Measurements from ENCODE around the gene GIGYF2.
A peak's percentile ranks its signal among the peaks of the same experiment; 100 is the strongest.
"Not testable (repeated sequence)": the region's sequence is repeated elsewhere in the genome, so short reads cannot be mapped to it uniquely, and the experiment has no call there.

GIGYF2 gene

DNA sequence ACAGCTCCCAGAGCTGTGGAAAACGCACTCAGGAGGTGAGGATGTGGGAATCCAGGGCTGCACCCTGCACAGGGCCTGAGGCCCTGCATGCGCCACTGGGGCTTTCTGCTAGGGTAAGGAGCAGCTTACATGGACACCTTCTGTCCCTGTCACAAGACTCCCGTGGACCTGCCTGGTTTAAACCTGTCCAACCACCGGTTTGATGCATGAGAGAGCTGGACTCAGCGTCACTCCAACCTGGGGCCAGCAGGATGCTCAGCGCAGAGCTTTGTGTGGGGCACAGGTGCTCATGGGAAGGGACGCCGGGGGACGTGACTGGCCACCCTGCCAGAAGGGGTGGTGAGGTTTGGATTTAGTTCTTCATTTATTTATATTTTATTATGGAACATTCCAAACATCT, 197.1 kb downstream of the GIGYF2 start:
- no peak for DNase-seq (ENCODE audit: low read depth, low spot score)

GRCh38 chr2:232894746-232895145, 197.6 kb downstream of the GIGYF2 start:
- no peak for DNase-seq (ENCODE audit: low read depth, low spot score)

GRCh38 chr2:232896111-232896510, 199.0 kb downstream of the GIGYF2 start:
- DNase-seq (ENCODE audit: low read depth, low spot score) = no peak

DNA sequence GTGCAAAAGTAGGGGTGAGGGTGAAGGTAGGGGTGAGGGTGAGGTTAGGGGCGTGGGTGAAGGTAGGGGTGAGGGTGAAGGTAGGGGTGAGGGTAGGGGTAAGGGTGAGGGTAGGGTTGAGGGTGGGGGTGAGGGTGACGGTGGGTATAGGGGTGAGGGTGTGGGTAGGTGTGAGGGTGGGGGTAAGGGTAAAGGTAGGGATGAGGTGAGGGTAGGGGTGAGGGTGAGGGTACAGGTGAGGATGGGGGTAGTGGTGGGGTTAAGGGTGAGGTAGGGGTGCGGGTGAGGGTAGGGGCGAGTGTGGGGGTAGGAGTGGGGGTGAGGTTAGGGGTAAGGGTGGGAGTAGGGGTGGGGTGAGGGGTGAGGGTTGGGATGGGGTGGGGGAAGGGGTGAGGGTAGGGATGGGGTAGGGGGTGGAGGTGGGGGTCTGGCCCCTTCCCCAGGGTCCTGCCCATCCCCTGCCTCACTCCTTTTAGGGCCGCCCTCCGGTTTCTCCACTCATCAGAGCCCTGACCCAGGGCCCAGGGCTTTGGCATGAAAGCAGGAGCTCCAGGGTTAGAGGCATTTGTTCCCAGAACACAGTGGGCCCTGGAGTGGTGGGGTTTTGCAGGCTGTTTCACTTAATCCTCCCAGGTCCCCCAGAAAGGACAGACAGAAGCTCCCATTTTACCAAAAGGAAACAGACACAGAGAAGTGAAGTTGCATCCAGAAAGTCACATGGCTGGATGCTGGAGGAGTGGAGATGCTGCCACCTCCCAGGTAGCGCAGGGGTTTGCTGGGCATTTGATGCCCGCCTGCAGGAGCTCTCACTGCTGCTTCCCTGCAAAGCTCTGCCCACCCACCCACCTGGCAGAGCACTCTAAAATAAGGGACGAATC, 199.8 kb downstream of the GIGYF2 start:
- no peak for DNase-seq (ENCODE audit: low read depth, low spot score)

GRCh38 chr2:232897598-232898408, 200.7 kb downstream of the GIGYF2 start:
- DNase-seq (ENCODE audit: low read depth, low spot score) = no peak

GRCh38 chr2:232898592-232899543, 201.7 kb downstream of the GIGYF2 start:
- peak; percentile 31 for DNase-seq (ENCODE audit: low read depth, low spot score)

DNA sequence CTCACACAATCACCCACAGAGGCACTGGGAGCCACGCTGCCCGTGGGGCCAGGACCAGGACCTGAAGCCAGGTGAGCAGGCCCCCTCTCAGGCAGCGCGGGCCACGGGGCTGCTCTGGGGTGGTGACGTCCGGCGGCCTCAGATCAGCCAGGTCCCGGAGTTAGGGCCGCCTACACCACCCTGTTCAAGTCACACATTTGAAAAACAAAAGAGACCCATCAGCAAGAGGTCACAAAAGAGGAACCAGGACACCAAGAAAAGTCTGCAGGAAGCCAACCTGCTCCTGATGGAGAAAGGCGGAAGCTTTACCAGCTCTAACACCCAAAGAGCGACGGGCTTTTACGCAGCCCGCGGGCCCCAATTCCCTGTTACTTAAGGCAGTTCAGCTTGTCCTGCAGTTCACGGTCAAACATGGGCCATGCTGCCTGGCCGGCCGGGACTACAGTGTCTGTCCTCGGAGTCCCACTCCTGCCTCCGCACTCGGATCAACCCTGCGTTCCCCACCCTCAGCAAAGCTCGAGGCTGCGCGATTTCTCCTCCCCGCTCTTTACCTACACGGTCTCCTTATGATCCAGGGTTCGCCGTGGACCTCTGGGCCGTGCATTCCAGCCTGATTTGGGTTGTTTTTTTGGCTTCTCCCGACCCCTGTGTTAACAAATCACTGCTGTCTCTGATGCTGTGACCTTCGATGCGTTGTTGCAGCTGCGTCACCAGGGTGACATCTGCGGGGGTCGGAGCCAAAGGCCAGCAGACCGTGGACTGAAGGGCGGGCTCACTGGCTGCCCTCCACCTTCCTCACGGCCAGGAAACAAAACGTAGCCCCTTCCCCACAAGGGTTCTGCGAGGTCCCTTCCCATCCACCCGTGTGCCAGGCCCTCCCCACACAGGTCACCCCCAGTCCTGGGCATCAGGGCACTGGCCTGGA, 203.9 kb downstream of the GIGYF2 start:
- DNase-seq (ENCODE audit: low read depth, low spot score) = no peak

DNA sequence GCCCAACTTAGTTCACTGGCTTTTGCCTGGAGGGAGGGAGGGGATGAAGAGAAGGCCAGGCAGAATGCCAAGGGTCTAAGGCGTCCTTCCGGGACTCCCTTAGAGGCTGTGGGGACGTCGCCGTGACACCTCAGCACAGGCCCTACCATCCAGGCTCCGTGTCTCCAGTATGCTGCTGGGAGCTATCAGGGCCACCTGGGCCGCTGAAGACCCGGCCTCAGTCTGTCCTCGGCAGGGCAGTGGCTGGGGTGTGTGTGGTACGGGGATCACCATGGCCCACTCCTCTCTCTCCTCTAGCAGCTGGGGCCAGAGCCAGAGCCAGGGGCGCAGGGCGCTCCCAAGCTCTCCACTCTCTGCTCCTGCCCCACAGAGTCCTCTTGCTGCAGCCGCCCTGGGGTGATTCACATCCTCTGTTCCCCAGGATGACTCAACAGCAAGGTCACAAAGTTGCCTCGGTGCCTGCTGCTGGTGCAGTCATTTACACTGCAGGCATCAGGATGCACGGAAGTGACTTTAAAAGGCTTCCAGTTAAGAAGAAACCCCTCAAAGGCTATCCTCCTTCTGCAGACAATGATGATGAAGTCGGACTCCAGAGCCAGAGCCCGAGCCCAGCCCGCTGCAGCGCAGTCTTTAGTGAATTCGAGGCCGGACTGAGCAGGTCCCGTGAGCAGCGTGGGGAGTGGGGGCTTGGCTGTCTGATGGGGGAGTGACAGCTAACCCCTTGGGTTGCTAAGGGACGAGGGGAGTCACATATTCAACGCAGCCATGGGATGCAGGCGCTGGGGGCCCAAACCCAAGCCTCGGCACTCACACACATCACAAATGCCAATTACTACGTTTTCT, 204.8 kb downstream of the GIGYF2 start:
- DNase-seq (ENCODE audit: low read depth, low spot score) = peak; percentile 86

DNA sequence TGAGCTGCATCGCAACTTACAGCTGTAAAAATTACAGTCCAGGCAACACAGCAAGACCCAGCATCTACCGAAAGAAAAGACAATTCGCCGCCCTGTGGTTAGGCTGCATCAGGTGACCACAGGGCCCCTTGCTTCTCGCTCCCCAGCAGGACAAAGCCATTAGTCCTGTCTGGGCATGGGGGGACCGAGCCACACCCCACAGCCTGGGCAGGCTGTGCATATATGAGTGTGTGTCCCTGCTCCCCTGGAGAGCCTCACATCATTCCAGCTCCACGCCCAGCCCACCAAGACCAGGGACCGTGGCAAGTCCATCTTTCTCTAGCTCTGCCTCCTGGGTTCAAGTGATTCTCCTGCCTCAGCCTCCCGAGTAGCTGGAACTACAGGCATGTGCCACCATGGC, 206.9 kb downstream of the GIGYF2 start:
- DNase-seq (ENCODE audit: low read depth, low spot score) = no peak

DNA sequence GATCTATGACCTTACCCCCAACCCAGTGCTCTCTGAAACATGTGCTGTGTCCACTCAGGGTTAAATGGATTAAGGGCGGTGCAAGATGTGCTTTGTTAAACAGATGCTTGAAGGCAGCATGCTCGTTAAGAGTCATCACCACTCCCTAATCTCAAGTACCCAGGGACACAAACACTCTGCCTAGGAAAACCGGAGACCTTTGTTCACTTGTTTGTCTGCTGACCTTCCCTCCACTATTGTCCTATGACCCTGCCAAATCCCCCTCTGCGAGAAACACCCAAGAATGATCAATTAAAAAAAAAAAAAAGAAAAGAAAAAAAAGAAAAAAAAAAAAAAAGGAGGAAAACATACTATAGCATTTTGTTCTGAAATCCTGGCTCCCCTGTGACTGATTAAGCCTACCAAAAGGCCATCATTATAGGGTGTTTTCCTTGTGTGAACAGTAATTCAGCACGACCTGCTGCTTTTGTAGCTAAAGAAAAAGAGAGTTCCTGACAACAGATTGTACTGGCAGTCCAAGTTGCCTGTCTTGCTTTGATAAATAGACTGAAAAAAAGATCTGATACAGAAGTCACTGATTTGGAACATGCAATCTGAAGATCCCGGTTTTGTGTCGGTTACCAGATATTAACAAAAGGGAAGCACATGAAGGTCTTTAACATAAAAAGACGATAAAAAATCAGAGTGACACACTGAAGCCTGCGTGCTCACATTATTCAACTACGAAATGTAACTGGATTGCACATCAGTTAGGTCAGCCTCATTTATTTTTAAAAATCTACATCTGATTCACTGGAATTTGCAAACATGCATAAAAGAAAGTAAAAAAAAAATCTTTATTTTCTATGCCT, 210.0 kb downstream of the GIGYF2 start:
- not testable (repeated sequence) for DNase-seq (ENCODE audit: low read depth, low spot score)

GRCh38 chr2:232907718-232908085, 210.6 kb downstream of the GIGYF2 start:
- DNase-seq (ENCODE audit: low read depth, low spot score) = not testable (repeated sequence)

DNA sequence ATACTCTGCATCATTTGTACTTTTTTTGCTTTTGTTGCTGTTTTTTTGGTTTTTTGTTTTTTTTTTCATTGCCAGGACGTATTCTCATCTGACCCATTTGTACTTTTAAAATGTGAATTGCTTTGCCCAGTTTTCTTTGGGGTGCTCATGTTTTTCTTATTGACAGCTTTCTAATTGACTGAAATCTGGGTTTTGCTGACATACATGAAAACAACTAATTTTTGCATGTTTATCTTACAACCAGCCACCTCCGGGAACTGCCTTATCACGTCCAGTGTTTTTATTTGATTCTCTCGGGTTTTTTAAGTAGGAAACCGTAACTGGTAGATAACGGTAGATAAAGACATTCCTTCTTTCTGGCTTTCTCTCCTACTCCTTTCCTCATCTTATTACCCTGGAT, 211.6 kb downstream of the GIGYF2 start:
- DNase-seq (ENCODE audit: low read depth, low spot score) = no peak
